Fibroblast of lung (primary cell): ENCODE results near the gene CRLF1. TPM values are rescaled to one million over a fixed set of nuclear protein-coding genes. Genes with fewer than 3 reads are reported as not detected.

Source experiments
- DNase-seq, 2 donors: peaks; one replicate each; pipeline versions ENCODE4 v3.0.0 to v3.0.0-alpha.2; 2010; ENCODE audit warnings: low read depth in 2 of 2
- H2AFZ ChIP-seq: 2 replicates; pipeline ENCODE4 v1.5.1; 2012; ENCODE audit warnings: low read length, control low read depth, inconsistent platforms
- H3K27ac ChIP-seq: 2 replicates; pipeline ENCODE4 v1.5.1; 2011; ENCODE audit warnings: low read length, control low read depth; ENCODE audit not compliant: insufficient read depth
- H3K27me3 ChIP-seq: 2 replicates; pipeline ENCODE4 v1.5.1; 2011; ENCODE audit warnings: mild to moderate bottlenecking, low read length; ENCODE audit not compliant: control insufficient read depth, insufficient read depth
- H3K36me3 ChIP-seq: 2 replicates; pipeline ENCODE4 v1.5.1; 2011; ENCODE audit warnings: low read length; ENCODE audit not compliant: control insufficient read depth, insufficient read depth
- H3K4me1 ChIP-seq: 2 replicates; pipeline ENCODE4 v1.5.1; 2011; ENCODE audit warnings: low read length; ENCODE audit not compliant: control insufficient read depth, insufficient read depth; ENCODE audit errors: extremely low read depth
- H3K4me2 ChIP-seq: 2 replicates; pipeline ENCODE4 v1.5.1; 2011; ENCODE audit warnings: low read length, control low read depth; ENCODE audit not compliant: insufficient read depth; ENCODE audit errors: extremely low read depth
- H3K4me3 ChIP-seq, 4 experiments: fragments of 200-600 bp in 1 of 4; sonication (generic) in 1 of 4; replicated peaks in 1 of 4; 2 replicates each; pipeline ENCODE4 v1.5.1; 2011 to 2016; ENCODE audit warnings: low read length in 4 of 4, low read depth in 3 of 4, mild to moderate bottlenecking in 3 of 4, control low read depth in 2 of 4, inconsistent platforms in 1 of 4, mixed read lengths in 1 of 4; ENCODE audit not compliant: insufficient read depth in 1 of 4; ENCODE audit errors: control extremely low read depth in 1 of 4
- H3K79me2 ChIP-seq: 2 replicates; pipeline ENCODE4 v1.5.1; 2012; ENCODE audit warnings: mild to moderate bottlenecking, low read length, inconsistent platforms; ENCODE audit not compliant: control insufficient read depth, insufficient read depth
- H3K9ac ChIP-seq: 2 replicates; pipeline ENCODE4 v1.5.1; 2011; ENCODE audit warnings: mild to moderate bottlenecking, low read length, control low read depth; ENCODE audit not compliant: insufficient read depth
- H3K9me3 ChIP-seq: 2 replicates; pipeline ENCODE4 v1.5.1; 2012; ENCODE audit warnings: low read depth, low read length; ENCODE audit not compliant: control insufficient read depth, insufficient read depth
- H4K20me1 ChIP-seq: 2 replicates; pipeline ENCODE4 v1.5.1; 2011; ENCODE audit warnings: low read length; ENCODE audit not compliant: control insufficient read depth, insufficient read depth; ENCODE audit errors: extremely low read depth
- EZH2 ChIP-seq: IDR thresholded peaks from 2 replicates; pipeline ENCODE4 v1.5.1; 2012; ENCODE audit warnings: low read length, control low read depth, mild to moderate bottlenecking; ENCODE audit errors: missing control alignments
- polyA plus RNA-seq, 2 donors: library from polyadenylated mRNA; depleted of rRNA in 1 of 2; stranded (reverse) in 1 of 2; unstranded in 1 of 2; fragments of >200 nt; gene quantifications; 2 replicates each; pipeline ENCODE4 v1.2.1, GENCODE V29; 2011 to 2012; ENCODE audit warnings: missing spikeins in 1 of 2
- total RNA-seq: library from RNA; depleted of rRNA; stranded (reverse); fragments of >200 nt; gene quantifications from 2 replicates; pipeline ENCODE4 v1.2.1, GENCODE V29; 2014
- TF ChIP-seq, protein P1 (sequence below), 2 donors: IDR thresholded peaks in 1 of 2; conservative IDR thresholded peaks in 1 of 2; 1 replicate in 1 of 2; 2 replicates in 1 of 2; pipeline ENCODE4 v1.5.1; 2011 to 2012; ENCODE audit warnings: low read length in 2 of 2, control low read depth in 1 of 2, inconsistent platforms in 1 of 2, low read depth in 1 of 2, mild to moderate bottlenecking in 1 of 2

CRLF1 gene
- total and polyA plus RNA-seq, 2 donors (not counting 1 experiment from before 2014, with no cell fraction given) = 2.2 to 2.5 TPM

DNA sequence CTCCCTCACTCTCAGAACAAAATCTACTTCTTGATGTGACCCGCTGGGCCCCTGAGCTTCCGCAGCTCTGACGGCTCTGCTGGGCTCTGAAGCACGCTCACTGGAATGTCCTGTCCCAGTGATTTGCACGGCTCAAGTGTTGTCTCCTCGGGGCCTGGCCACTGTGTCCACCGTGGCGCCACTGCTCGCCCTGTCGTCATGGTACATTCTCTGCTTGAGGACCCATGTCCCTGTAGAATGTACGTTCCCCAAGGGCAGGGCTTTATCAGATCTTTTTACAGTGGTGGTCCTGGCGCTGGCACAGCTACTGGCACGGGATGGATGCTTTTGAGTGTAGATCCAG is 42.3 kb upstream of the CRLF1 start:
- H3K36me3 ChIP-seq = no peaks in the 10 kb centered on the region
- H3K4me3 ChIP-seq = peak overlapping the region in 2 of 4 experiments; percentile 11 to 22
- H3K4me1 ChIP-seq = peaks cover 30% of the 10 kb centered on the region
- peak overlapping the region; percentile 59 for H3K9ac ChIP-seq
- no peaks in the 10 kb centered on the region for H3K79me2 ChIP-seq
- peak overlapping the region; percentile 99 for H3K27ac ChIP-seq
- H4K20me1 ChIP-seq = no peaks in the 10 kb centered on the region
- no peak overlapping the region for H2AFZ ChIP-seq
- H3K4me2 ChIP-seq = peak overlapping the region; percentile 97
- peak in 1 of 2 donors; percentile 37 for DNase-seq
- no peaks in the 10 kb centered on the region for H3K27me3 ChIP-seq
- H3K9me3 ChIP-seq = no peaks in the 10 kb centered on the region
- no peak for TF ChIP-seq EZH2
- TF ChIP-seq, protein P1, sequence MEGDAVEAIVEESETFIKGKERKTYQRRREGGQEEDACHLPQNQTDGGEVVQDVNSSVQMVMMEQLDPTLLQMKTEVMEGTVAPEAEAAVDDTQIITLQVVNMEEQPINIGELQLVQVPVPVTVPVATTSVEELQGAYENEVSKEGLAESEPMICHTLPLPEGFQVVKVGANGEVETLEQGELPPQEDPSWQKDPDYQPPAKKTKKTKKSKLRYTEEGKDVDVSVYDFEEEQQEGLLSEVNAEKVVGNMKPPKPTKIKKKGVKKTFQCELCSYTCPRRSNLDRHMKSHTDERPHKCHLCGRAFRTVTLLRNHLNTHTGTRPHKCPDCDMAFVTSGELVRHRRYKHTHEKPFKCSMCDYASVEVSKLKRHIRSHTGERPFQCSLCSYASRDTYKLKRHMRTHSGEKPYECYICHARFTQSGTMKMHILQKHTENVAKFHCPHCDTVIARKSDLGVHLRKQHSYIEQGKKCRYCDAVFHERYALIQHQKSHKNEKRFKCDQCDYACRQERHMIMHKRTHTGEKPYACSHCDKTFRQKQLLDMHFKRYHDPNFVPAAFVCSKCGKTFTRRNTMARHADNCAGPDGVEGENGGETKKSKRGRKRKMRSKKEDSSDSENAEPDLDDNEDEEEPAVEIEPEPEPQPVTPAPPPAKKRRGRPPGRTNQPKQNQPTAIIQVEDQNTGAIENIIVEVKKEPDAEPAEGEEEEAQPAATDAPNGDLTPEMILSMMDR (conservative IDR thresholded peaks at IDR 0.05 in 1 of 2, IDR thresholded peaks at IDR 0.05 in 1 of 2; ENCODE audit: low read depth in 1 of 2, low read length in 2 of 2) = no peak

DNA sequence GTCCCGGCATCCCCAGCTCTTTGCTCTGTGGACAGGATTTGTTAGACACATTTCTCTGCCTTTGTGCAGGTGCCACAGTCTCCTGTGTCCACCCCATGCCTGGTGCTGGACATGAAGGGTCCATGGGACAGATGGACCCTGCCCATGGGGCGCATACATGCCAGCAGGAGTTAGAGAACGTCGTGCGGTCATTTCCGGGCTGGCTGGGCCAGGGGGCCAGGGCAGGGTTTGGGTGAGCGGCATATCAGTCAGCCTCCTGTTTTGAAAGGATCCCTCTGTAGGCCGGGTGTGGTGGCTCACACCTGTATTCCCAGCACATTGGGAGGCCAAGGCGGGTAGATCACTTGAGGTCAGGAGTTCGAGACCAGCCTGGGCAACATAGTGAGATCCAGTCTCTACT is 41.2 kb upstream of the CRLF1 start:
- TF ChIP-seq, protein P1 (conservative IDR thresholded peaks at IDR 0.05 in 1 of 2, IDR thresholded peaks at IDR 0.05 in 1 of 2; ENCODE audit: low read depth in 1 of 2, low read length in 2 of 2) = no peak
- TF ChIP-seq EZH2 = no peak
- no peaks in the 10 kb centered on the region for H4K20me1 ChIP-seq
- DNase-seq = no peak

DNA sequence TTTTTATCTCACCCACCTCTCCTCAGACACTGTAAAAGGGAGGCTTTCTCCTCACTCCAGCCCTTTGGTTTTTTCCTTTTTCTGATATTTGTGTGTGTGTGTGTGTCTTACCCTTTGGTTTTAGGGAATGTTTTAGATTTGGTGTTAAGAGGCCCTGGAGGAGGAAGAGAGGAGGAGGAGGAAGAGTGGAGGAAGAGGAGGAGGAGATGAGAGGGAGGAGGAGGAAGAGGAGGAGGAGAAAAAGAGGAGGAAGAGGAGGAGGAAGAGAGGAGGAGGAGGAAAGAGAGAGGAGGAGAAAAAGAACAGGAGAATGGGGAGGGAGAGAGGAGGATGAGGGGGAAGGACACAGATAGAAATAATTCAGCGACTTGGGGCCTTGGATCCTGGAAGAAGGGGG is 40.8 kb upstream of the CRLF1 start:
- Histone ChIP-seq H3K4me2 (no peak overlapping the region), H2AFZ (no peak overlapping the region), H3K9me3 (no peaks in the 10 kb centered on the region), H3K27me3 (no peaks in the 10 kb centered on the region), H3K9ac (no peak overlapping the region), H3K4me1 (peaks cover 30% of the 10 kb centered on the region), H3K79me2 (no peaks in the 10 kb centered on the region), H3K4me3 (no peak overlapping the region), H3K27ac (no peak overlapping the region), H4K20me1 (no peaks in the 10 kb centered on the region), H3K36me3 (no peaks in the 10 kb centered on the region)
- TF ChIP-seq EZH2 = no peak
- TF ChIP-seq, protein P1 (conservative IDR thresholded peaks at IDR 0.05 in 1 of 2, IDR thresholded peaks at IDR 0.05 in 1 of 2; ENCODE audit: low read depth in 1 of 2, low read length in 2 of 2) = no peak
- no peak for DNase-seq

More for the DNA sequence above, 41.2 kb upstream of the CRLF1 start:
- Histone ChIP-seq H3K79me2 (no peaks in the 10 kb centered on the region), H3K27me3 (no peaks in the 10 kb centered on the region), H3K4me1 (peaks cover 30% of the 10 kb centered on the region), H3K9ac (no peak overlapping the region), H3K9me3 (no peaks in the 10 kb centered on the region), H3K36me3 (no peaks in the 10 kb centered on the region), H3K27ac (no peak overlapping the region), H3K4me3 (no peak overlapping the region), H3K4me2 (no peak overlapping the region), H2AFZ (no peak overlapping the region)
